Measurements from ENCODE around the gene TENT5C. TPM values are rescaled to one million over a fixed set of nuclear protein-coding genes. Genes with fewer than 3 reads are reported as not detected.

TENT5C gene
- polyA plus RNA-seq, 1 of the 3 experiments (the other 2 are of a cell fraction) = 0.90 TPM

- TF ChIP-seq CHD2 (IDR thresholded peaks at IDR 0.05; ENCODE audit: low read length, partially characterized antibody) = no peak
- ChIA-PET POLR2A (no interaction called here), CTCF (interaction anchor here (1.0 kb wide), 1 partner anchor 13 kb away, joined by 3 read pairs; no protein-coding TSS in a partner anchor)
- Histone ChIP-seq H3K4me1 (ENCODE audit: control insufficient read depth in 1 of 2, insufficient read depth in 2 of 2, low read depth in 1 of 2, low read length in 1 of 2) (peaks cover 0 to 2% of the 10 kb centered on the region in 2 experiments; a peak in 1 of 4 replicates), H2AFZ (ENCODE audit: low read depth) (no peak overlapping the region), H3K9me3 (no peaks in the 10 kb centered on the region), H3K9ac (no peak overlapping the region), H3K27ac (ENCODE audit: low read depth in 2 of 2, low read length in 1 of 2) (no peak overlapping the region), H3K36me3 (replicated peaks in 1 of 2; ENCODE audit: control insufficient read depth in 1 of 2, insufficient read depth in 2 of 2, low read length in 1 of 2) (no peaks in the 10 kb centered on the region), H4K20me1 (ENCODE audit: insufficient read depth) (no peaks in the 10 kb centered on the region), H3K4me3 (ENCODE audit: low read depth in 2 of 2, low read length in 1 of 2) (no peak overlapping the region), H3K4me2 (no peak overlapping the region), H3K27me3 (ENCODE audit: insufficient read depth) (no peaks in the 10 kb centered on the region; the same call in 1 of the 2 replicates), H3K79me2 (ENCODE audit: insufficient read depth) (no peaks in the 10 kb centered on the region), H3F3A (replicated peaks; ENCODE audit: insufficient read depth) (no peaks in the 10 kb centered on the region), H3K9me2 (no peaks in the 10 kb centered on the region)
- 69% methylated on average over 6 of the region's 8 CpGs for WGBS (ENCODE audit: low lambda C conversion rate)
- no peak for DNase-seq
Measured at GRCh38 chr1:117575586-117576225, 30.1 kb upstream of the TENT5C start.

- Histone ChIP-seq H3K9me3 (no peaks in the 10 kb centered on the region), H3K79me2 (ENCODE audit: insufficient read depth) (no peaks in the 10 kb centered on the region), H3K4me1 (ENCODE audit: control insufficient read depth in 1 of 2, insufficient read depth in 2 of 2, low read depth in 1 of 2, low read length in 1 of 2) (no peaks in the 10 kb centered on the region; a peak in 1 of 4 replicates), H3K4me3 (ENCODE audit: low read depth in 2 of 2, low read length in 1 of 2) (no peak overlapping the region), H4K20me1 (ENCODE audit: insufficient read depth) (no peaks in the 10 kb centered on the region), H3K4me2 (no peak overlapping the region), H3F3A (replicated peaks; ENCODE audit: insufficient read depth) (no peaks in the 10 kb centered on the region), H3K27ac (ENCODE audit: low read depth in 2 of 2, low read length in 1 of 2) (no peak overlapping the region), H2AFZ (ENCODE audit: low read depth) (no peak overlapping the region), H3K9me2 (no peaks in the 10 kb centered on the region), H3K36me3 (replicated peaks in 1 of 2; ENCODE audit: control insufficient read depth in 1 of 2, insufficient read depth in 2 of 2, low read length in 1 of 2) (no peaks in the 10 kb centered on the region), H3K27me3 (ENCODE audit: insufficient read depth) (no peaks in the 10 kb centered on the region; the same call in 1 of the 2 replicates), H3K9ac (no peak overlapping the region)
- TF ChIP-seq MXI1 (IDR thresholded peaks at IDR 0.05; ENCODE audit: low read depth, low read length) (no peak), REST (IDR thresholded peaks at IDR 0.05; ENCODE audit: low read depth, low read length) (no peak), RFX5 (IDR thresholded peaks at IDR 0.05; ENCODE audit: low read length) (no peak), FOXM1 (IDR thresholded peaks at IDR 0.05; ENCODE audit: low read depth) (no peak), TAF1 (IDR thresholded peaks at IDR 0.05; ENCODE audit: borderline replicate concordance, low read depth, low read length) (no peak)
- no CpG with 5 or more reads among the region's 3 CpGs for WGBS (ENCODE audit: low lambda C conversion rate)
- ChIA-PET POLR2A (no interaction called here), CTCF (interaction anchor here (1.0 kb wide), 1 partner anchor 14 kb away, joined by 3 read pairs; no protein-coding TSS in a partner anchor)
- DNase-seq = no peak
Measured at GRCh38 chr1:117576236-117576635, 29.6 kb upstream of the TENT5C start.
